Cardiac fibroblast (primary cell): Measurements from ENCODE around the gene PRDM2.

ENCODE experiments used
- DNase-seq, 2 donors: peaks; one replicate each; pipeline versions ENCODE4 v3.0.0 to v3.0.0-alpha.2; 2010; ENCODE audit warnings: low read depth in 2 of 2
- H3K4me3 ChIP-seq, 2 donors: replicated peaks in 1 of 2; 1 replicate in 1 of 2; 2 replicates in 1 of 2; pipeline ENCODE4 v1.5.1; 2011; ENCODE audit warnings: low read depth in 2 of 2, low read length in 2 of 2, mild to moderate bottlenecking in 2 of 2, moderate library complexity in 1 of 2
- CTCF ChIP-seq: IDR thresholded peaks from one replicate; pipeline ENCODE4 v1.5.1; 2011; ENCODE audit warnings: low read depth, mild to moderate bottlenecking, low read length, inconsistent platforms

Gene PRDM2

GRCh38 chr1:13749543-13750341 lies 49.8 kb downstream of the PRDM2 start:
- H3K4me3 ChIP-seq: peak overlapping the region; percentile 66 to 76
- DNase-seq: peak; percentile 59 to 62
- no peak for TF ChIP-seq CTCF

- no peak for TF ChIP-seq CTCF
- no peak overlapping the region for H3K4me3 ChIP-seq
- no peak for DNase-seq
Observed at GRCh38 chr1:13751458-13751871, 51.5 kb downstream of the PRDM2 start.

GRCh38 chr1:13751985-13752384 lies 52.0 kb downstream of the PRDM2 start:
- no peak overlapping the region for H3K4me3 ChIP-seq
- TF ChIP-seq CTCF: no peak
- no peak for DNase-seq

- no peak for DNase-seq
- no peak for TF ChIP-seq CTCF
Observed at GRCh38 chr1:13752852-13753251, 52.9 kb downstream of the PRDM2 start.

GRCh38 chr1:13753636-13754402 lies 53.8 kb downstream of the PRDM2 start:
- DNase-seq: no peak
- no peak overlapping the region for H3K4me3 ChIP-seq
- TF ChIP-seq CTCF: no peak

More at GRCh38 chr1:13752852-13753251, 52.9 kb downstream of the PRDM2 start:
- H3K4me3 ChIP-seq: no peak overlapping the region

GRCh38 chr1:13754510-13755103 lies 54.6 kb downstream of the PRDM2 start:
- no peak for DNase-seq
- no peak for TF ChIP-seq CTCF
- no peak overlapping the region for H3K4me3 ChIP-seq
